M059J (cell line): Measurements from ENCODE around the gene CALR3. TPM values are rescaled to one million over a fixed set of nuclear protein-coding genes. Genes with fewer than 3 reads are reported as not detected.
"Not testable (repeated sequence)": the region's sequence is repeated elsewhere in the genome, so short reads cannot be mapped to it uniquely, and the experiment has no call there.

Experiments used
- DNase-seq: peaks from one replicate; pipeline ENCODE4 v3.0.0-alpha.2; 2012; ENCODE audit warnings: low read depth
- total RNA-seq: library from RNA; depleted of rRNA; stranded (reverse); fragments of >200 nt; shearing (Covaris generic); gene quantifications from 2 replicates; pipeline ENCODE4 v1.2.3, GENCODE V29; 2014

Gene CALR3
- total RNA-seq, 1 experiment from 2014 or later: not detected

- peak; percentile 31 for DNase-seq
Measured at GRCh38 chr19:16497042-16497441, 1.1 kb upstream of the CALR3 start.

- peak; percentile 64 for DNase-seq
Measured at GRCh38 chr19:16496613-16496983, 631 bp upstream of the CALR3 start.

DNA sequence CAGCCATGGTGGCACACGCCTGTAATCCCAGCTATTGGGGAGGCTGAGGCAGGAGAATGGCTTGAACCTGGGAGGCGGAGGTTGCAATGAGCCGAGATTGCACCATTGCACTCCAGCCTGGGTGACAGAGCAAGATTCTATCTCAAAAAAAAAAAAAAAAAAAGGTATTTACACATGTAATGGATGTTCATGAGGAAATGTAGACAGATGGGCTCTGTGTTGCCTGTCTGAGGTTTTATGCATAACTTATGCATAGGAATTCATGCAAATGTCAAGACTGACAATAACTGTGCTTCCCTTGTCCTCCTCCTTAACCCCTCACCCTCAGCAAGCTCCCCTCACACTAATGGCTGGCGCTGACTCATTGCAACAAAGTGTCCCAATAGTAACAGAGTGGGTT lies 9.5 kb downstream of the CALR3 start:
- DNase-seq: not testable (repeated sequence)

- DNase-seq: no peak
Measured at GRCh38 chr19:16482745-16483144, 13.2 kb downstream of the CALR3 start.

DNA sequence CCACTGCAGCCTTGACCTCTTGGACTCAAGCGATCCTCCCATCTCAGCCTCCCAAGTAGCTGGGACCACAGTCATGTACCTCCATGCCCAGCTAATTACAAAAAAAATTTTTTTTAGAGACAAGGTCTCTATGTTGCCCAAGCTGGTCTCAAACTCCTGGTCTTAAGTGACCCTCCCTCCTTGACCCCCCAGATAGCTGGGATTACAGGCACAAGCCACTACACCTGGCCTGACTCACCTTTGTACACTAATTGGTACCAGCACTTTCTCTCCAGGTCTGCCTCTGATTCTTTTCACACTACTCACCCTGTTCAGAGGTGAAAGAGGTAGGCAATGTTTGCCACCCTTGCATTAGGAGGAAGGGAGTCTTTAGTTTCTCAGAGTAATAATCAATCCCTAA lies 18.7 kb downstream of the CALR3 start:
- no peak for DNase-seq

- no peak for DNase-seq
Measured at GRCh38 chr19:16476401-16476800, 19.6 kb downstream of the CALR3 start.

GRCh38 chr19:16473875-16474392 lies 22.0 kb downstream of the CALR3 start:
- DNase-seq: no peak

DNA sequence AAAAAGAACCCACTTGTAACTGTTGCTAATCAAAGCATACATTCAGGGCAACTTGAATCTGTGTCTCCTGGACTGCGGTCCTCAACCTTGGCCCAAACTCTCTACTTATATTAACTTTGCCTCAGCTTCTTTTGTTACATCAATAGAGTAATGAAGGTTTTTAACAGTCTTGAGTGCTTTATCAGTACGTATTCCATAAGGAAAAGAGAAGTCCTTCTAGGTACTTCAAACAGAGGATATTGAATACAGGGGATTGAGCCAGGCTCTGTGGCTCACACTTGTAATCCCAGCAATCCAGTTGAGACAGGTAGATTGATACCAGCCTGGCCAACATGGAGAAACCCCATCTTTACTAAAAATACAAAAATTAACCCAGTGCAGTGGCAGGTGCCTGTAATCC lies 23.0 kb downstream of the CALR3 start:
- no peak for DNase-seq

DNA sequence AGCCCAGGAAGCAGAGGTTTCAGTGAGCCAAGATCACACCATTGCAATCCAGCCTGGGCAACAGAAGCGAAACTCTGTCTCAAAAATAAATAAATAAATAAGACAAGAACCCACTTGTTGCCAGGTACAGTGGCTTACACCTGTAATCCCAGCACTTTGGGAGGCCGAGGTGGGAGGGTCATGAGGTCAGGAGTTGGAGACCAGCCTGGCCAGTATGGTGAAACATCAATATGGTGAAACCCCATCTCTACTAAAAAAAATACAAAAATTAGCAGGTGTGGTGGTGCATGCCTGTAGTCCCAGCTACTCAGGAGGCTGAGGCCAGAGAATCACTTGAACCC lies 23.4 kb downstream of the CALR3 start:
- DNase-seq: not testable (repeated sequence)

GRCh38 chr19:16470911-16471811 lies 24.8 kb downstream of the CALR3 start:
- peak; percentile 47 for DNase-seq

DNA sequence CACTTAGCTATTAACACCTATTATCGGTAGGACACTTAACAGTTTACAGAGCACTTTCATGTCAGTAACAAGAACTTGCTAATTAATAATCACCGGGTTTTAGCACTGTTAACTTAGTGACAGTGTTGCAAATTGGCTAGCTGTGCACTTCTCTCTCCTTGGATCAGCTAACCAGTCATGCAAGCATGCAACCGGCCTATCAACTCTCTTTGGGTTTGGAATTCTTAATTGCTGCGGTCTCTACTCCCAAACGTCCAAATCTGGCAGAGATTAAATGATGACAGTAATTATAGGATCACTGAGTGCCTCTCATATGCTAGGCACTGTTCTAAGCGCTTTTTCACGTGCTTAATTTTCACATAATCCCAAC lies 25.4 kb downstream of the CALR3 start:
- no peak for DNase-seq

- no peak for DNase-seq
Measured at GRCh38 chr19:16467581-16467980, 28.4 kb downstream of the CALR3 start.

- not testable (repeated sequence) for DNase-seq
Measured at GRCh38 chr19:16466802-16467427, 29.1 kb downstream of the CALR3 start.

- no peak for DNase-seq
Measured at GRCh38 chr19:16465239-16465638, 30.7 kb downstream of the CALR3 start.

DNA sequence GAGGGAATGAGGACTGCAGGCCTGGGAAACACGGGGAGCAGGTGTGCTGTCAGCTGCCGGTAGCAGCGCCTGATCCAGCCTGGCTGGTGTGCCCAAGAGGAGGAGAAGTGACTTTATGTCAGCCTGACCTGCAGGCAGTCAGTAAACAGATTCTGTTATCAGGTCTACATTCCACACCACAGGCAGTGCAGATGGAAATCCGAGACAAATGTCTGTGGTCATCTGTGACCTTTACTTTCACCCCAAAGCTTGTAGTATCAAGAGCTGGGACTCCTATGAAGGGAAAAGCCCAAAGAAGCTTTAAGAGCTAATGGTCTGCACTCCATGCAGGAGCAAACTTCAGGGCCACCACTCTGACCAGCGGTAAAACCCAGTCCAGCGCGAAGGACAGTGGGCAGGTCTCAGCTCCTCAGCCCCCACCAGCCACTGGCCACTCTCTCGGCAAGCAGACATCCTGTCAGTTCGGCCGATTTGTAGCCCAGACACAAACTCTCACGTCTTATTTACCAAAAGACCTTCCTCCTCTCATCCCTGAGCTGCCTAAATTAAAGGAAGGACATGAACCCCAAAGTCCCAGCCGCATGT lies 31.9 kb downstream of the CALR3 start:
- peak; percentile 82 for DNase-seq

DNA sequence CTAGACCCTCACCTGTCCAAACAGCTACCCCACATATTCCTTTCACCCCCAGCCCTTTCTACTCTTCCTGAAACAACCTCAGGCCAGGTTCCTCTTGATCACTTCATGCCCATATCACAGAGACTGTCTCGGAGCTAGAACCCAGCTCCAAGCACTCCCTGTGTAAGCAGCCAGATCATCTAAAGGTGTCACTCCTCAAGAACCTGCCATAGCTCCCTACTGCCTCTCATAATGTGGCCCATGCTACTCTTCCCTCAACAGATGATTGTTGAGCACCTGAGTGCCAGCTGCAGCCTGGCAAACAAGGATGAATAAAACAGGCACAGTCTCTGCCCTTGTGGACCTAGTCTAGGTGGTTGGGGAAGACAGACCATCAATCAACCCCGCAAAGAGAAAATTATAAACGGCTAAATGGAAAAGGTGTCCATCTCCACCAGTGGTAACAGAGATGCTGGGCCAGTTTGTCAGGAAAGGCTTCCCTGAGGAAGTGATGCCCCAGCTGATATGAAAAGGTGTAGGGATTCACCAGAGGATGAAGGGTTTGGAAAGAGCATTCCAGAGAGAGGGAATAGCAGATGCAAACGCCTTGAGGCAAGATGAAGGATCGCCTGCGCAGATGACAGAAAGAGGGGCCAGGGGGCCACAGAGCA lies 32.5 kb downstream of the CALR3 start:
- no peak for DNase-seq

- peak; percentile 67 for DNase-seq
Measured at GRCh38 chr19:16462757-16463250, 33.2 kb downstream of the CALR3 start.

- no peak for DNase-seq
Measured at GRCh38 chr19:16461630-16462051, 34.3 kb downstream of the CALR3 start.

DNA sequence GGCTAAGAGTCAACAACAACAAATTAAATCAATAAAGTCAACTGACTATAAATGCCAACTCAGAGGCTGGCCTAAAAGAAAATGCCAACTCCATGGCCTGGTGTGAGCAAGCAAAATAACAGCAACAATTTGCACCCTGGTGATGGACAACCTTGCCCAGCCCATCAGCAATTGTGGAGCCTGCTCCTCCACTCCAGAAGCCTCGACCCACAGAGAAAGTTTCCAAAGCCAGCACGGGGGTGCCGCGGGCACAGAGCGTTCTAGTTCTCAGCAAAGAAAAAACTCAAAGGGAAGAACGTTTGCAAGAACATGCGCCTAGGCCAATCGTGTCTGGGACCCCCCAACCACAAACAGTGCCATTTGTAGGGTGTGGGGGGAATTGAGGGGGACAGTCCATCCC lies 35.5 kb downstream of the CALR3 start:
- DNase-seq: no peak

- no peak for DNase-seq
Measured at GRCh38 chr19:16459680-16460079, 36.3 kb downstream of the CALR3 start.

- no peak for DNase-seq
Measured at GRCh38 chr19:16458391-16459341, 37.3 kb downstream of the CALR3 start.
